IPS-20b (cell line): Measurements from ENCODE around the gene HSPBP1.

ENCODE experiments used
- H3K27ac ChIP-seq: one replicate; pipeline ENCODE4 v1.5.1; 2013; ENCODE audit warnings: low read length
- H3K27me3 ChIP-seq: 2 replicates; pipeline ENCODE4 v1.6.1; 2013; ENCODE audit warnings: mild to moderate bottlenecking, low read length, inconsistent platforms; ENCODE audit not compliant: insufficient read depth
- H3K36me3 ChIP-seq: 2 replicates; pipeline ENCODE4 v1.6.1; 2013; ENCODE audit warnings: low read depth, mild to moderate bottlenecking, inconsistent platforms, low read length, moderate library complexity; ENCODE audit not compliant: insufficient read depth
- H3K4me1 ChIP-seq: 2 replicates; pipeline ENCODE4 v1.6.1; 2013; ENCODE audit warnings: mild to moderate bottlenecking, control low read depth, inconsistent platforms, low read length, moderate library complexity; ENCODE audit not compliant: insufficient read depth
- H3K4me3 ChIP-seq: 2 replicates; pipeline ENCODE4 v1.5.1; 2013; ENCODE audit warnings: mild to moderate bottlenecking, low read length, inconsistent platforms
- H3K9ac ChIP-seq: 2 replicates; pipeline ENCODE4 v1.6.1; 2013; ENCODE audit warnings: low read depth, mild to moderate bottlenecking, inconsistent platforms, low read length, moderate library complexity
- H3K9me3 ChIP-seq: 2 replicates; pipeline ENCODE4 v1.6.1; 2013; ENCODE audit warnings: mild to moderate bottlenecking, low read depth, low read length, inconsistent platforms; ENCODE audit not compliant: insufficient read depth

Gene HSPBP1

DNA sequence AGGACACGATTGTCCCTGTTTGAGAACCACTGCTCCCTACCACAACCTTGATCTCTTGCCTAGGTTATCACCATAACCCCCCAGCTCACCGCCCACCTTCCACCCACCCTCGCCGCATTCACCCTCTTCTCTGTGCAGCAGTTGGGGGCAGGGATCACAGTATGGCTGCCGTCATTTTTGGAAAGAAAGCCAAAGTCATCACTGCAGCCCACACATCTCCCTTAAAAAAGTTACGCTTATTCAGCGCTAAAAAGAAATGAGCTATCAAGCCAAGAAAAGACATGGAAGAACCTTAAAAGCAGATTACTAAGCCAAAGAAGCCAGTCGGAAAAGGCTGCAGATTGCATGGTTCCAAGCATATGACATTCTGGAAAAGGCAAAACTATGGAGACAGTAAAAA lies 10.6 kb downstream of the HSPBP1 start:
- Histone ChIP-seq H3K9me3 (peaks cover 6% of the 10 kb centered on the region; the same call in 1 of the 2 replicates), H3K4me1 (no peaks in the 10 kb centered on the region), H3K36me3 (peaks cover 13% of the 10 kb centered on the region; the same call in 1 of the 2 replicates), H3K27ac (no peak overlapping the region), H3K9ac (no peak overlapping the region), H3K27me3 (no peaks in the 10 kb centered on the region), H3K4me3 (no peak overlapping the region)

DNA sequence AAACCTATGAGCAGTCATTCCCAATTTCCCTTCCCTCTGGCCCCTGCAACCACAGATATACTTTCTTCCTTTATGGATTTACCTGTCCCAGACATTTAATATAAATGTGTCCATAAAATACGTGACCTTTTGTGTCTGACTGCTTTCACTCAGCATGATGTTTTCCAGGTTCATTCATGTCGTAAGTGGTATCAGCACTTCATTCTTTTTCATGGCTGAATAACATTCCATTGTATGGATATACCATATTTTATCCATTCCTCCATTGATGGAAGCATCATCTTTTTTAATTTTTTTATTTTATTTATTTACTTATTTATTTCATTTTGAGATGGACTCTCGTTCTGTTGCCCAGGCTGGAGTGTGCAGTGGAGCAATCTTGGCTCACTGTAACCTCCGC lies 13.1 kb downstream of the HSPBP1 start:
- Histone ChIP-seq H3K4me3 (no peak overlapping the region), H3K9me3 (peaks cover 6% of the 10 kb centered on the region; the same call in 1 of the 2 replicates), H3K9ac (no peak overlapping the region), H3K36me3 (no peaks in the 10 kb centered on the region; the same call in 1 of the 2 replicates), H3K27ac (no peak overlapping the region), H3K27me3 (no peaks in the 10 kb centered on the region), H3K4me1 (no peaks in the 10 kb centered on the region)

DNA sequence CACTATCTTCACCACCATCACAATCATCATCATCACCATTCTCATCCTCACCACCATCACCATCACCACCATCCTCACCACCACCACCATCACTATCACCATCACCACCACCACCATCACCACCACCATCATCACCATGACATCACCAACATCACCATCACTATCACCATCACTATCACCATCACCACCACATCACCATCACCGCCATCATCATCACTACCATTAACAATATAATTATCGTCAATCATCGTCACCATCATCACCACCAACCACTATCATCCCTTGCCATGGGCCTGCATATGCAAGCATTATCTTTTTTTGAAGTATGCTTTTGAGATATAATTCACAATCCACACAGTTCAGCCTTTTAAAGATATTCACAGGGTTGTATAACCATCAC lies 13.5 kb downstream of the HSPBP1 start:
- peaks cover 6% of the 10 kb centered on the region; the same call in 1 of the 2 replicates for H3K9me3 ChIP-seq
- H3K4me3 ChIP-seq: no peak overlapping the region
- no peak overlapping the region for H3K9ac ChIP-seq
- H3K27me3 ChIP-seq: no peaks in the 10 kb centered on the region
- H3K4me1 ChIP-seq: no peaks in the 10 kb centered on the region
- H3K27ac ChIP-seq: no peak overlapping the region
- no peaks in the 10 kb centered on the region; the same call in 1 of the 2 replicates for H3K36me3 ChIP-seq

DNA sequence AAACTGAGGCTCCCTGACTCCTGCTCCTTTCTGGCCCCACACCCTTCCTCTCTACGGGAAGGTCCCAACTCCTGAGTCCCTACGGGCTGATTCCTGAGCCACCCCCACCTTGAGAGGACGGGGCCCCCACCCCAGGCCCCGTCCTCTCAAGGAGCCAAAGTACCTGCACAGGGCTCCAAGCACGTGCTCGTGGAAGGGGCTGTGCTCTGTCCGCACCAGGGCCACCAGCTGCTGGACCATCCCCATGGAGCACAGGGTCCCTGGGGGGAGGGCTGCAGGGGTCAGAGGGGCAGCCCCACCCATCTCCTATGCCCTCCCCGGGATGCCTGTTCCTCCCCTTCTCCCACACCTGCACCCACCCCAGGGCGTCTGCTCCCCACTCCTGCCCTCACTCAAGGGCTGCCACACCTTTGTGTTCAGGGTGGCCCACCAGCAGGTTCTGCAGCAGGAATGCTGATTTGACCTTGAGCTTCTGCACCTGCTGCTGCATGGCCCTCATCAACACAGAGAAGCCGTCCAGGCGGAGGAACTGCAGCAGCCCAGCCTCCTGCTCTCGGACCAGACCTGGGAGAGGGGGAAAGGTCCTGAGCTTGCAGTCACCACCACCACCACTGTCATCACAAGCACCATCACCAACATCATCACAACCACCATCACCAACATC lies 14.1 kb downstream of the HSPBP1 start:
- Histone ChIP-seq H3K4me3 (no peak overlapping the region), H3K9ac (no peak overlapping the region), H3K27me3 (no peaks in the 10 kb centered on the region), H3K36me3 (no peaks in the 10 kb centered on the region; the same call in 1 of the 2 replicates), H3K27ac (no peak overlapping the region), H3K4me1 (no peaks in the 10 kb centered on the region), H3K9me3 (peaks cover 6% of the 10 kb centered on the region; the same call in 1 of the 2 replicates)

DNA sequence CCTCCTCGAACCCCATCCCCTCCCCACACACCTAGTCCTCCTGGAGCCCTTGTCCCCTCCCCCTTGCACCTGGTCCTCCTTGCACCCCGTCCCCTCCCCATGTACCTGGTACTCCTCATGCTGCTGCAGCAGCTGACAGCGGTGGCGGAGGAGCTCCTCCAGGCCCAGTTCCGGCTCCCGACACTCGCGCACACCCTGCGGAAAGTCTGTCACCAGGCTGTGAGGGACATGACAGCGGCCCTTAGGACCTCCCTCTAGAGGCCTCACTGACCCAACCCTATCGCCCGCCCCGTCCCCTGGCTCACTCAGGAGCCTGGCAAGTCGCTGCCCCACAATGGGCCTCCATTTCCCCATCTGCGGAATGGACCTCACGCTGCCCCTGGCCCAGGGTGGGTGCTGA lies 14.7 kb downstream of the HSPBP1 start:
- Histone ChIP-seq H3K36me3 (no peaks in the 10 kb centered on the region; the same call in 1 of the 2 replicates), H3K4me1 (peaks cover 3% of the 10 kb centered on the region; the same call in 1 of the 2 replicates), H3K9ac (no peak overlapping the region), H3K4me3 (no peak overlapping the region), H3K27me3 (no peaks in the 10 kb centered on the region), H3K27ac (no peak overlapping the region), H3K9me3 (peaks cover 6% of the 10 kb centered on the region; the same call in 1 of the 2 replicates)

DNA sequence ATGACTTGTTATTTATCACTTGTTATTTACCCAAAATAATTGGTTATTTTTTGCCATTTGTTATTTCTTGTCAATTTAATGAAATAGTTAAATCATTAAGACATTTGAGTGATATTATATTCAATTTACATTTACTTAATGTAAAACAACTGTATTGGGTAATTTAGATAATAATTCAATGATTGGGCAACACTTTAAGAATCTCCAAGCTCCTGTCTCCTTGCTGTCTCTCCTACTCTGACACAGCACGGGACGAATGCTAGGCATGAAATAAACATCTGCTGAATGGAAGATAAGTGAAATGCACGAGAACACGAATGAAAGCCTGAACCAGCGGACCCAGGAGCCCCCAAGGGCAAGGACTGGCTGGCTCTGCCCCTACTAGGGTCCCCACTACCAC lies 15.4 kb downstream of the HSPBP1 start:
- Histone ChIP-seq H3K27ac (no peak overlapping the region), H3K4me1 (peaks cover 3% of the 10 kb centered on the region; the same call in 1 of the 2 replicates), H3K36me3 (no peaks in the 10 kb centered on the region), H3K27me3 (no peaks in the 10 kb centered on the region), H3K4me3 (no peak overlapping the region), H3K9ac (no peak overlapping the region), H3K9me3 (peaks cover 6% of the 10 kb centered on the region; the same call in 1 of the 2 replicates)

DNA sequence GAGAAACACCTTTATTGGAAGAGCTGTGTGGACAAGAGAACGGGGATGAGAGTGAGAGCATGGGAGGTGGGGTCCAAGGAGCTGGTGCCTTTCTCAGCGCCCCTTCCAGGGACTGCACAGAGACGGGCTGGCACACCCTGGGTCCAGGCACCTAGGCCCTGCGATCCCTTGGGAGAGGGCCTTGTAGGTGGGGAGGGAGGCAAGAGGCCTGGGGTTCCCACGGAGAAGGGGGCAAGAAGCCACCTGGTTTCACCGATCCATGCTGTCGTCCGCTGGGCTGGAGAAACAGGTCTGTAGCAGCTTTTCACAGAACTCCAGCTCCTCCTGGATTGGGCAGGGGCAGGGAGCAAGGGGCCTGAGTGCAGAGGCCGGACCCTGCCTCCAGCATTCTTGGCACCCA lies 17.6 kb downstream of the HSPBP1 start:
- Histone ChIP-seq H3K4me1 (peaks cover 5% of the 10 kb centered on the region; the same call in 1 of the 2 replicates), H3K9ac (no peak overlapping the region), H3K9me3 (peaks cover 6% of the 10 kb centered on the region; the same call in 1 of the 2 replicates), H3K4me3 (no peak overlapping the region), H3K36me3 (no peaks in the 10 kb centered on the region), H3K27me3 (no peaks in the 10 kb centered on the region), H3K27ac (no peak overlapping the region)

DNA sequence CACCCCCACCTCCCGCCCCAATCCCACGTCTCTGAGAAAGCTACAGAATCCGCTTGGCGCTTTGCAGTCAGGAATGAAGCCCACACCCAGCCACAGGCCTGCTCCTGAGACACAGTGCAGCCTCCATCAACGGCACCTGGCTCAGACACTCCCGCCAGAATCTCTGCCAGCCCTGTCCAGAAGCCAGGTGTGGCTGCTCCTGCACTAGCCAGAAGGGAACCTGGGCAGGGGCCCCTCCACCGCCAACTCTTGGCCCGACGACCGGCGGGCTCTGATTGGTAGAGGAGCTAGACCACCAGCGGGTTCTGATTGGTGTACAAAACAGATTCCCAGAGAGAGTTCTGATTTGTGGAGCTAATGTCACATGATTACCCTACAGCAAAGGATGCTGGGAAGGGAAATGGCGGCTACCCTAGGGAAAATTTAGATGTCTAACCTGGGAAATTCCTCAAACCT lies 18.2 kb downstream of the HSPBP1 start:
- Histone ChIP-seq H3K4me3 (no peak overlapping the region), H3K9me3 (peaks cover 5% of the 10 kb centered on the region; the same call in 1 of the 2 replicates), H3K4me1 (peaks cover 9% of the 10 kb centered on the region), H3K36me3 (no peaks in the 10 kb centered on the region), H3K27me3 (no peaks in the 10 kb centered on the region), H3K9ac (no peak overlapping the region), H3K27ac (no peak overlapping the region)

DNA sequence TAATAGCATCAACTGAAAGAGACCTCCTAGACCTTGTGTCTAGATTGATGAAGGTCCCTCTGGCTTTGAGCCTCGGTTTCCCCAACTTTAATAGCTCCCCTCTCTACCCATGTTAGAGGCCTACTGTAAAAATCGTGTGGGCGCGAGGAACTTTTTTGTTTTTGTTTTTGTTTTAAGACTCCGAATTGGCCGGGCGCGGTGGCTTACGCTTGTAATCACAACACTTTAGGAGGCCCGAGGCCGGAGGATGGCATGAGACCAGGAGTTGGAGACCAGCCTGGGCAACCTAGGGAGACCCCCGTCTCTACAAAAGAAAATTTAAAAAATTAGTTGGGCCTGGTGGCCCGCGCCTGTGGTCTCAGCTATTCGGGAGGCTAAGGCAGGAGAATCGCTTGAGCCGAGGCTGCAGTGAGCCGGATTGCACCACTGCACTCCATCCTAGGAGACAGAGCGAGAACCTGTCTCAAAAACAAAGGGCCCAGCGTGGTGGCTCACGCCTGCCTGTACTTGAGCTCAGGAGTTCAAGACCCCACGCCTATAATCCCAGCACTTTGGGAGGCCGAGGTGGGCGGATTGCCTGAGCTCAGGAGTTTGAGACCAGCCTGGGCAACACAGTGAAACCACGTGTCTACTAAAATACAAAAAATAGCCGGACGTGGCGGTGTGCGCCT lies 20.2 kb downstream of the HSPBP1 start:
- Histone ChIP-seq H3K36me3 (no peaks in the 10 kb centered on the region; the same call in 1 of the 2 replicates), H3K4me1 (peaks cover 11% of the 10 kb centered on the region), H3K27me3 (no peaks in the 10 kb centered on the region), H3K4me3 (peak overlapping the region; percentile 84), H3K9me3 (no peaks in the 10 kb centered on the region), H3K9ac (peak overlapping the region; percentile 82; the same call in 1 of the 2 replicates), H3K27ac (peak overlapping the region; percentile 66)

DNA sequence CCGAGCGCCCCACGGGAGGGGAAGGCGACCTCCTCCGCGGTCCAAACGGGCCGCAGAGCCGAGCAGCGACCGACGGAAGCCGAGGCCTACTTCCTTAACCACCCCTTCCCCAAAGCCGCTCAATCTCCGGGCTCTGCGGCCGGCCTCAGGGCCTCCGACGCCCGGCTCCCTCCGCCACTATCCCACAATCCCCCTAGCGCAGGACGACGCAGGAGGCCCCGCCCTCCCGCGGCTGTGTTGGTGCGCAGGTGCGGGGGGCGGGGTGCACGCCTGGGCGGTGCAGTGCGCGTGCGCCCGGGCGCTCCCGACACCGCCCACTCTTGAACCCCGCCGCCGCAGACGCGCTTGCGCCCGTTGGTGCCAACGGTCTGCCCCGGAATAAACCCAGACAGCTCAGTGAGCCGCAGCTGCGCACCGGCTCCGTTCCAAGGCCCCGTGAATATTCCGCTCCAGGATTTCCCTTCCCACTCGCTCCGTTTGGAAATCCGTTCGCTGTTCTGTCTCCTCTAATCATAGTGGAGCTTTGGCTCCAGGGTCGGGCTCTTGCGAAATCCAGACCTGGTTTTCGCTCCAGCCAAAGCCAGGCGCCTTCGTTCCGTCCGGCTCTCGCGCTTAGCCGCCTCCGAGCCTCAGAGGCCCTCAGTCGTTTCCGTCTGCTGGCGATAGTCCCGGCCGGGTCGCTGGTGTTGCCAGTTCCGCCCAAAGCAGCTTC lies 20.9 kb downstream of the HSPBP1 start, which contains the start of gene PPP6R1:
Gene PPP6R1 (minus strand): TSS at position 190 of the 712 bp plus-strand sequence. CDS start 11,914 bp downstream, outside the sequence.
- no peaks in the 10 kb centered on the region for H3K9me3 ChIP-seq
- H3K4me3 ChIP-seq: peak within 1 kb of the TSS; percentile 84
- H3K4me1 ChIP-seq: peaks cover 11% of the 10 kb centered on the region
- no peaks in the 10 kb centered on the region; the same call in 1 of the 2 replicates for H3K36me3 ChIP-seq
- H3K27ac ChIP-seq: peak within 1 kb of the TSS; percentile 66
- peak within 1 kb of the TSS; percentile 84 for H3K9ac ChIP-seq
- H3K27me3 ChIP-seq: no peaks in the 10 kb centered on the region

DNA sequence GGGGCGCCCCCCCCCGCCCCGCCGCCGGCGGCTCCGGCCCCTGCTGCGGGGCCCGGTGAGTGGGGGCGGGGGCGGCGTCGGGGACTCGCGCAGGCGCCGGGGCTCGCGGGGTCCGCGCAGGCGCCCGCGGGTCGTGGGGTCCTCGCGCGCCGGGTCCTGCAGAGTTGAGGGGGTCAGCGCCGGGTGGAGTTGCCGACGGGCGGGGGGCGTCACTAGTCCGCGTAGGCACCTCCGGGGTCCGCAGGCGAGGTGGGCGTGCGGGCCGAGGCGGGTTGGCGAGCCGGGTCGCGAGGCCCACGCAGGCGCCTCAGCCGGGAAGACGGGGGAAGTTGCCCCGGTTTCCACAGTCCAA lies 21.5 kb downstream of the HSPBP1 start:
- Histone ChIP-seq H3K9me3 (no peaks in the 10 kb centered on the region), H3K27ac (no peak overlapping the region), H3K4me1 (peaks cover 11% of the 10 kb centered on the region), H3K4me3 (peak overlapping the region; percentile 84), H3K9ac (peak overlapping the region; percentile 84), H3K36me3 (no peaks in the 10 kb centered on the region; the same call in 1 of the 2 replicates), H3K27me3 (no peaks in the 10 kb centered on the region)
